ENCODE results near the gene MS4A4E.

GRCh38 chr11:60168306-60168705 lies 74.6 kb downstream of the MS4A4E start:
- TF ChIP-seq CTCF (IDR thresholded peaks at IDR 0.05) (no peak), POLR2A (IDR thresholded peaks at IDR 0.05) (no peak), POLR2AphosphoS5 (IDR thresholded peaks at IDR 0.05) (no peak), EP300 (IDR thresholded peaks at IDR 0.05) (no peak)

Data from suprapubic skin (tissue), 4 donors.